SH-SY5Y (cell line): ENCODE results near the gene SMPX.

Source experiments
- GATA2 ChIP-seq: IDR thresholded peaks from 2 replicates; pipeline ENCODE4 v1.6.1; 2011; ENCODE audit warnings: mild to moderate bottlenecking, low read depth, low read length
- GATA3 ChIP-seq: IDR thresholded peaks from 2 replicates; pipeline ENCODE4 v1.6.1; 2011; ENCODE audit warnings: low read depth, mild to moderate bottlenecking, low read length, moderate library complexity

DNA sequence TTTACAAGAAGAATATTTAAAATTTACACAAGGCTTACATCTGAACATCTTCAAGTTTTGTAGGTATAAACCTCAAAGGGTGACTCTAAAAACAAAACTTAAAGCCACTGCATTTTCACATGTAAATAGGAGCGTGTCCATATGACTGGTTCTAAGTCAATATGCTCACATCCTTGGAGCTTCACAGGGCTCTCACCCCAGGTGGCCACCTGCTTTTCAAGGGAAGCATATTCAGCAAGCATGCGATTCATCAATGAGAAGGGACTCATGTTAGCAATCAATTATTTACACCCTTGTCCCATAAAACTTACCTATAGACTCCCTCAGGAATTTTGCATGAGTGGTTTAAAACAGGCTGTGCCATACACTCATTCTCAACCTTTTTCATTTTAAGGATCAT is 82.0 kb downstream of the SMPX start:
- TF ChIP-seq GATA2: no peak
- TF ChIP-seq GATA3: no peak
